A673 (cell line): ENCODE results near the gene IPO13. TPM values are rescaled to one million over a fixed set of nuclear protein-coding genes. Genes with fewer than 3 reads are reported as not detected.

ENCODE experiments used
- BruUV-seq: library from RNA; stranded (reverse); fragments of 400-500 nt; replicated peaks from 2 replicates; lab custom pipeline; 2021; lab: Mats Ljungman, UMichigan
- CTCF ChIA-PET: fragments of 300-600 bp; sonication (Branson Sonifier 250); formaldehyde crosslinking; loops from one replicate; lab custom pipeline; 2022; ENCODE audit warnings: antibody characterized with exemption; lab: Charles Lee
- POLR2A ChIA-PET: fragments of 300-600 bp; sonication (Branson Sonifier 250); formaldehyde crosslinking; loops from one replicate; lab custom pipeline; 2022; ENCODE audit warnings: antibody characterized with exemption; ENCODE audit not compliant: low non-redundant PET; lab: Charles Lee
- DNase-seq: peaks from one replicate; pipeline ENCODE4 v3.0.0-alpha.2; 2015; ENCODE audit warnings: low spot score
- H3K27ac ChIP-seq: fragments of 200-600 bp; sonication (generic); 2 replicates; pipeline ENCODE4 v1.5.1; 2016; ENCODE audit warnings: mixed run types, low read depth, mild to moderate bottlenecking, mixed read lengths, antibody characterized with exemption, low read length; ENCODE audit not compliant: poor library complexity, severe bottlenecking
- H3K27me3 ChIP-seq: fragments of 200-600 bp; sonication (generic); replicated peaks from 2 replicates; pipeline ENCODE4 v1.6.1; 2017; ENCODE audit warnings: mixed run types, low read depth, mild to moderate bottlenecking, mixed read lengths, antibody characterized with exemption, low read length; ENCODE audit not compliant: insufficient read depth, poor library complexity
- H3K36me3 ChIP-seq: fragments of 200-600 bp; sonication (generic); 2 replicates; pipeline ENCODE4 v1.6.1; 2016; ENCODE audit warnings: mixed run types, mild to moderate bottlenecking, mixed read lengths, antibody characterized with exemption, low read length; ENCODE audit not compliant: insufficient read depth, poor library complexity, severe bottlenecking
- H3K4me1 ChIP-seq: fragments of 200-600 bp; sonication (generic); 2 replicates; pipeline ENCODE4 v1.6.1; 2017; ENCODE audit warnings: mixed run types, mild to moderate bottlenecking, mixed read lengths, antibody characterized with exemption, low read length; ENCODE audit not compliant: insufficient read depth, poor library complexity, severe bottlenecking
- H3K4me3 ChIP-seq: fragments of 200-600 bp; sonication (generic); 2 replicates; pipeline ENCODE4 v1.5.1; 2016; ENCODE audit warnings: low read depth, mixed run types, mild to moderate bottlenecking, mixed read lengths, low read length; ENCODE audit not compliant: poor library complexity, severe bottlenecking
- H3K9me3 ChIP-seq: fragments of 200-600 bp; sonication (generic); 2 replicates; pipeline ENCODE4 v1.6.1; 2016; ENCODE audit warnings: mixed run types, low read depth, mild to moderate bottlenecking, mixed read lengths, antibody characterized with exemption, low read length; ENCODE audit not compliant: poor library complexity, severe bottlenecking
- CTCF ChIP-seq: fragments of 300-800, 200-600 bp; sonication (generic); conservative IDR thresholded peaks from 2 replicates; pipeline ENCODE4 v1.5.1; 2017; ENCODE audit warnings: low read depth, mild to moderate bottlenecking, antibody characterized with exemption, low read length, moderate library complexity, mixed read lengths
- EZH2 ChIP-seq: fragments of 200-600 bp; sonication (generic); IDR thresholded peaks from 2 replicates; pipeline ENCODE4 v1.6.1; 2017; ENCODE audit warnings: borderline replicate concordance, low read depth, mild to moderate bottlenecking, mixed read lengths, antibody characterized with exemption, low read length; ENCODE audit not compliant: poor library complexity, severe bottlenecking
- intact Hi-C: fragments of 100-400 bp; cut with micrococcal nuclease; formaldehyde crosslinking; loops from one replicate; pipeline ENCODE4 v1.10.0; 2022; ENCODE audit not compliant: unreplicated experiment
- total RNA-seq: library from RNA; stranded (reverse); gene quantifications from 2 replicates; pipeline ENCODE4 v1.2.3, GENCODE V29; 2021

Gene IPO13
- total RNA-seq, 1 experiment from 2014 or later, result 53.4 TPM

- no TSS peak for BruUV-seq
- Histone ChIP-seq H3K27me3 (no peaks in the 10 kb centered on the region), H3K27ac (no peak overlapping the region), H3K9me3 (no peaks in the 10 kb centered on the region), H3K4me1 (peaks cover 15% of the 10 kb centered on the region), H3K36me3 (no peaks in the 10 kb centered on the region), H3K4me3 (no peak overlapping the region)
- no peak for TF ChIP-seq EZH2
- TF ChIP-seq CTCF, result no peak
- ChIA-PET POLR2A (interaction anchor here (0.5 kb wide), 1 partner anchor 16 kb away, joined by 4 read pairs; no protein-coding TSS in a partner anchor), CTCF (interaction anchor here (0.5 kb wide), 1 partner anchor 26 kb away, joined by 4 read pairs; no protein-coding TSS in a partner anchor)
- intact Hi-C loops, result no loop called here
- DNase-seq, result no peak
Measured at GRCh38 chr1:44014365-44015104, 67.8 kb downstream of the IPO13 start.

- Histone ChIP-seq H3K27ac (no peak overlapping the region), H3K4me1 (peaks cover 15% of the 10 kb centered on the region), H3K36me3 (no peaks in the 10 kb centered on the region), H3K27me3 (no peaks in the 10 kb centered on the region), H3K4me3 (no peak overlapping the region), H3K9me3 (no peaks in the 10 kb centered on the region)
- no peak for DNase-seq
- ChIA-PET CTCF (interaction anchor here (0.5 kb wide), 1 partner anchor 27 kb away, joined by 4 read pairs; no protein-coding TSS in a partner anchor), POLR2A (no interaction called here)
- intact Hi-C loops, result no loop called here
- TF ChIP-seq CTCF (no peak), EZH2 (no peak)
- no TSS peak for BruUV-seq
Measured at GRCh38 chr1:44015206-44015605, 68.5 kb downstream of the IPO13 start.

DNA sequence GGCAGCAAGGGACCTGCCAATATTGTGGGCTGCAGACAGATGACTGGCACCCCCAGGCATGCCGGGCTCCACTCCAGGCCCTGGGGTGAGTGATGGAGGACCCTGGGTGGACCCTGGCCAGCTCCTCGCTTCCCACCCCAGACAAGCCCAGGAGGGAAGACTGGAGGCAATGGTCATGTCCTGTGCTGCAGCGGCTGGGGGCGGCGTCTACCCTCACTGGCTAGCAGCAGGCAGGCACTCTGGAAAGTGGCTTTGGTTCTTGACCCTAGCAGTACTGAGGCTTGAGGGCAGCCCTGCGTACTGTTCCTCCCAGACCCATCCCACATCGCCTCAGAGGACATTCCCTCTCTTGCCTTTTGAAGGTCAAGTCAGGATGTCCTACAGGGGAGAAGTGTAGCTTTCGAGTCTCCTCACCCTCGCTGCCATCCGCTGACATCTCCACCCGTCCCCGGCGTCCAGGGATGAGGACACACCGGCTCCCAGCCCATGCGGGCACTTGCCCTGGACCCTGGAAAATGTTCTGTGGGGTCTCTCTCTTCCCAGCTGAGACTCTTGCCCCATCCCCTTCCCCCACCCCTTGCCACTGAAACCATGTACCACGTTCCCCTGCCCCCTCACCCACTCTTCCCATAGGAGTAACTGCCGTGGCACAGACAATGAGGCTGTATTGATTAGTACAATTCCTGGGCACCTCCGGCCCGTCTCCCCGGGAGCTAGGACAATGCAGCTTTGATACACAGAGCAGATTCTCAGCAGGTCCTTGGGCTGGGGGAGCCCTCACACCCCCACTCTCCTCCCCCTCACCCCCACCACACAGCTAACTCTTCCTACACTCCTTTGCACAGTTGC is 69.5 kb downstream of the IPO13 start:
- CTCF ChIA-PET, result no interaction called here
- Histone ChIP-seq H3K27ac (no peak overlapping the region), H3K4me3 (no peak overlapping the region), H3K9me3 (no peaks in the 10 kb centered on the region), H3K36me3 (no peaks in the 10 kb centered on the region), H3K4me1 (peaks cover 15% of the 10 kb centered on the region), H3K27me3 (no peaks in the 10 kb centered on the region)
- POLR2A ChIA-PET, result no interaction called here
- BruUV-seq, result no TSS peak
- intact Hi-C loops, result no loop called here
- DNase-seq, result no peak
- TF ChIP-seq EZH2 (no peak), CTCF (no peak)
